Endothelial cell of umbilical vein (primary cell): Measurements from ENCODE around the gene CLCN4. TPM values are rescaled to one million over a fixed set of nuclear protein-coding genes. Genes with fewer than 3 reads are reported as not detected.

Experiments used
- BruUV-seq: library from RNA; stranded (reverse); fragments of 400-500 nt; replicated peaks from 2 replicates; lab custom pipeline; 2021; lab: Mats Ljungman, UMichigan
- CTCF ChIA-PET: fragments of 300-600, 350-600 bp; sonication (Branson Sonifier 250); formaldehyde crosslinking; loops from one replicate; lab custom pipeline; 2021; ENCODE audit warnings: antibody characterized with exemption, inconsistent platforms; lab: Charles Lee
- POLR2A ChIA-PET: fragments of 300-600, 350-600 bp; sonication (Branson Sonifier 250); formaldehyde crosslinking; loops from one replicate; lab custom pipeline; 2021; ENCODE audit warnings: antibody characterized with exemption, inconsistent platforms; lab: Charles Lee
- DNase-seq: peaks from one replicate; pipeline ENCODE4 v3.0.0-alpha.2; 2011; ENCODE audit warnings: low read depth, low spot score
- FAIRE-seq: peaks from 2 replicates; lab custom pipeline; 2011; peaks lifted over from hg19 to GRCh38; lab: Jason Lieb, UNC
- H2AFZ ChIP-seq: 2 replicates; pipeline ENCODE4 v1.6.0; 2012; ENCODE audit warnings: low read depth, low read length, control low read depth, inconsistent platforms
- H3K27ac ChIP-seq: 2 replicates; pipeline ENCODE4 v1.5.1; 2011; ENCODE audit warnings: low read depth, mild to moderate bottlenecking, control low read depth, low read length, moderate library complexity; ENCODE audit not compliant: insufficient read depth
- H3K27me3 ChIP-seq, 2 experiments: 2 replicates each; pipeline versions ENCODE4 v1.6.0 to v1.6.1; 2011; ENCODE audit warnings: low read length in 2 of 2, mixed read lengths in 1 of 2; ENCODE audit not compliant: control insufficient read depth in 2 of 2, insufficient read depth in 2 of 2
- H3K36me3 ChIP-seq, 2 experiments: 2 replicates in 1 of 2; 3 replicates in 1 of 2; pipeline ENCODE4 v1.5.1; 2011; ENCODE audit warnings: low read length in 2 of 2, mild to moderate bottlenecking in 1 of 2, moderate library complexity in 1 of 2; ENCODE audit not compliant: control insufficient read depth in 2 of 2, insufficient read depth in 2 of 2; ENCODE audit errors: extremely low read depth in 1 of 2
- H3K4me1 ChIP-seq: 3 replicates; pipeline ENCODE4 v1.5.1; 2011; ENCODE audit warnings: mild to moderate bottlenecking, low read length; ENCODE audit not compliant: control insufficient read depth, insufficient read depth; ENCODE audit errors: extremely low read depth
- H3K4me2 ChIP-seq: 2 replicates; pipeline ENCODE4 v1.6.1; 2011; ENCODE audit warnings: low read length, control low read depth, mixed read lengths; ENCODE audit not compliant: insufficient read depth
- H3K4me3 ChIP-seq, 3 experiments: fragments of 200-600 bp in 1 of 3; sonication (generic), shearing (Covaris generic) in 1 of 3; replicated peaks in 1 of 3; 2 replicates each; pipeline ENCODE4 v1.5.1; 2011 to 2016; ENCODE audit warnings: control low read depth in 3 of 3, low read length in 3 of 3, mild to moderate bottlenecking in 2 of 3, inconsistent platforms in 1 of 3, low read depth in 1 of 3, moderate library complexity in 1 of 3; ENCODE audit not compliant: insufficient read depth in 1 of 3
- H3K79me2 ChIP-seq: 2 replicates; pipeline ENCODE4 v1.6.0; 2012; ENCODE audit warnings: low read length, inconsistent platforms; ENCODE audit not compliant: control insufficient read depth, insufficient read depth
- H3K9ac ChIP-seq: replicated peaks from 2 replicates; pipeline ENCODE3; 2011; ENCODE audit warnings: low read length, control low read depth; ENCODE audit not compliant: insufficient read depth; ENCODE audit errors: extremely low read depth
- H3K9me1 ChIP-seq: replicated peaks from 3 replicates; pipeline ENCODE4 v1.6.0; 2011; ENCODE audit warnings: mild to moderate bottlenecking, low read length; ENCODE audit not compliant: control insufficient read depth, insufficient read depth; ENCODE audit errors: extremely low read depth
- H3K9me3 ChIP-seq: replicated peaks from 2 replicates; pipeline ENCODE4 v1.5.1; 2012; ENCODE audit warnings: low read length, inconsistent platforms; ENCODE audit not compliant: control insufficient read depth, insufficient read depth
- H4K20me1 ChIP-seq: replicated peaks from 2 replicates; pipeline ENCODE3; 2011; ENCODE audit warnings: mild to moderate bottlenecking, low read length; ENCODE audit not compliant: control insufficient read depth, insufficient read depth; ENCODE audit errors: extremely low read depth
- CTCF ChIP-seq, 2 donors: IDR thresholded peaks; 1 replicate in 1 of 2; 2 replicates in 1 of 2; pipeline ENCODE4 v1.5.1; 2011; ENCODE audit warnings: low read length in 2 of 2, mild to moderate bottlenecking in 2 of 2, moderate library complexity in 2 of 2, control low read depth in 1 of 2, inconsistent platforms in 1 of 2, low read depth in 1 of 2; ENCODE audit not compliant: insufficient read depth in 1 of 2; ENCODE audit errors: extremely low read depth in 1 of 2
- EZH2 ChIP-seq: IDR thresholded peaks from 2 replicates; pipeline ENCODE4 v1.6.1; 2012; ENCODE audit warnings: borderline replicate concordance, low read depth, mild to moderate bottlenecking, moderate library complexity, low read length, inconsistent platforms; ENCODE audit not compliant: severe bottlenecking
- FOS ChIP-seq: IDR thresholded peaks from 2 replicates; pipeline ENCODE4 v1.6.1; 2011; ENCODE audit warnings: mild to moderate bottlenecking, low read length, moderate library complexity, borderline replicate concordance; ENCODE audit not compliant: insufficient read depth
- GATA2 ChIP-seq: IDR thresholded peaks from 2 replicates; pipeline ENCODE4 v1.7.0; 2011; ENCODE audit warnings: low read depth, mild to moderate bottlenecking, moderate library complexity, mixed read lengths, low read length; ENCODE audit not compliant: insufficient read length, insufficient read depth
- JUN ChIP-seq: IDR thresholded peaks from 2 replicates; pipeline ENCODE4 v1.6.1; 2011; ENCODE audit warnings: borderline replicate concordance, low read depth; ENCODE audit not compliant: insufficient read length, insufficient read depth
- MAX ChIP-seq: IDR thresholded peaks from 2 replicates; pipeline ENCODE4 v1.6.1; 2011; ENCODE audit not compliant: insufficient read depth, insufficient read length
- MYC ChIP-seq: IDR thresholded peaks from one replicate; pipeline ENCODE4 v1.6.1; 2011; ENCODE audit warnings: mild to moderate bottlenecking, low read depth, low read length
- POLR2A ChIP-seq: IDR thresholded peaks from 2 replicates; pipeline ENCODE4 v1.6.1; 2012; ENCODE audit warnings: low read depth, mild to moderate bottlenecking, control low read depth, low read length
- POLR2AphosphoS5 ChIP-seq: IDR thresholded peaks from 2 replicates; pipeline ENCODE4 v1.6.1; 2012; ENCODE audit warnings: low read depth, mild to moderate bottlenecking, control low read depth, low read length, moderate library complexity; ENCODE audit not compliant: insufficient read depth
- dilution Hi-C: fragments of 300-500 bp; cut with MboI; formaldehyde crosslinking; loops from one replicate; pipeline ENCODE4 v1.15.0; 2019; ENCODE audit warnings: low sequenced_read_pairs; ENCODE audit not compliant: extremely low pct_ligation_motif_present
- intact Hi-C: fragments of 100-400 bp; cut with micrococcal nuclease; formaldehyde crosslinking; loops from one replicate; pipeline ENCODE4 v1.10.0; 2022
- polyA plus RNA-seq, 4 experiments: library from polyadenylated mRNA; depleted of rRNA in 3 of 4; stranded (reverse) in 3 of 4; unstranded in 1 of 4; fragments of >200 nt; gene quantifications; 2 replicates each; pipeline versions ENCODE4 v1.2.1 to v1.2.3, GENCODE V29; 2011 to 2012; ENCODE audit warnings: missing spikeins in 1 of 4
- total RNA-seq: library from RNA; stranded (reverse); gene quantifications from 2 replicates; pipeline ENCODE4 v1.2.3, GENCODE V29; 2021

Gene CLCN4
- total and polyA plus RNA-seq, 2 donors (not counting 3 experiments of a cell fraction or from before 2014, with no cell fraction given): 7.6 to 19.8 TPM

DNA sequence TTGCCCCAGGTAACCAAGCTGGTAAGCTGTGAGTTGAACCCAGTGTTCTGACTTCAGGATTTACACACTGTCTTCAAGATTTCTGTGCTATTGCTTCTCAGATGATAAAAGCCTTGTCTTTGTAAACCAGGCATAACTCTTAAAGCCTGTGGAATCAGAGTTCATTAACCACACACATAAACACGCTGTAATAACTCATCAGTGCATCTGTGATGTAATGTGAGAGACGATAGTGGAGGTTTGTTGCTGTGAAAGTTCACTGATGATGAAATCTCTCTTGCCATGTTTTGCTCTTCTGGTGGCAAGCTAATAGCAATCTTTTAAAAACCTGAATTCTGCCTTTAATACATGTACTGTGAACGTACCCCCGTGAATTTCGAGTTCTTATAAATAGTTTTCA, 41.5 kb downstream of the CLCN4 start:
- intact Hi-C loops (no loop called here), dilution Hi-C loops (no loop called here)
- Histone ChIP-seq H3K4me3 (no peak overlapping the region), H3K36me3 (no peaks in the 10 kb centered on the region), H2AFZ (no peak overlapping the region), H3K79me2 (no peaks in the 10 kb centered on the region), H3K9me1 (no peaks in the 10 kb centered on the region), H3K9ac (no peak overlapping the region), H3K27me3 (no peaks in the 10 kb centered on the region), H3K4me1 (peaks cover 8% of the 10 kb centered on the region), H3K27ac (no peak overlapping the region), H4K20me1 (no peaks in the 10 kb centered on the region), H3K9me3 (no peaks in the 10 kb centered on the region), H3K4me2 (no peak overlapping the region)
- DNase-seq (no peak), FAIRE-seq (no peak)
- TF ChIP-seq JUN (no peak), CTCF (IDR thresholded peaks at IDR 0.05; ENCODE audit: extremely low read depth in 1 of 2, insufficient read depth in 1 of 2, low read depth in 1 of 2, low read length in 2 of 2) (no peak), POLR2AphosphoS5 (no peak), MAX (no peak), GATA2 (no peak), POLR2A (no peak), EZH2 (no peak), FOS (no peak), MYC (no peak)
- CTCF ChIA-PET: no interaction called here
- no TSS peak for BruUV-seq
- POLR2A ChIA-PET: no interaction called here
